Transverse colon (tissue), 4 donors: ENCODE results near the gene MEIKIN. TPM values are rescaled to one million over a fixed set of nuclear protein-coding genes. Genes with fewer than 3 reads are reported as not detected.

Experiments
- DNase-seq: peaks from one replicate; pipeline ENCODE4 v3.0.0-alpha.2; 2019
- H3K27ac ChIP-seq, 4 donors: fragments of 200-600 bp; sonication (generic); 2 replicates each; pipeline ENCODE4 v1.5.1; 2016 to 2018; ENCODE audit warnings: inconsistent platforms in 4 of 4
- H3K27me3 ChIP-seq: fragments of 200-600 bp; sonication (generic); 2 replicates; pipeline ENCODE4 v1.5.1; 2017; ENCODE audit warnings: inconsistent platforms
- H3K36me3 ChIP-seq, 4 donors: fragments of 200-600 bp; sonication (generic); 2 replicates each; pipeline ENCODE4 v1.5.1; 2017 to 2019; ENCODE audit warnings: inconsistent platforms in 4 of 4
- H3K4me1 ChIP-seq, 4 donors: fragments of 200-600 bp; sonication (generic); 2 replicates each; pipeline ENCODE4 v1.5.1; 2017 to 2020; ENCODE audit warnings: inconsistent platforms in 4 of 4
- H3K4me3 ChIP-seq, 4 donors: fragments of 200-600 bp; sonication (generic); 1 replicate in 1 of 4; 2 replicates in 3 of 4; pipeline versions ENCODE4 v1.5.1 to v1.6.1; 2017 to 2019; ENCODE audit warnings: inconsistent platforms in 4 of 4
- H3K9me3 ChIP-seq, 2 donors: fragments of 200-600 bp; sonication (generic); 2 replicates each; pipeline ENCODE4 v1.5.1; 2017 to 2019; ENCODE audit warnings: inconsistent platforms in 2 of 2
- CTCF ChIP-seq, 5 experiments: fragments of 200-600 bp in 3 of 5; fragments of 450-650 bp in 2 of 5; sonication (generic) in 3 of 5; IDR thresholded peaks; 1 replicate in 2 of 5; 2 replicates in 3 of 5; pipeline ENCODE4 v1.5.1; 2016 to 2017; ENCODE audit warnings: antibody characterized with exemption in 5 of 5, inconsistent platforms in 3 of 5, mild to moderate bottlenecking in 2 of 5, moderate library complexity in 1 of 5
- EP300 ChIP-seq: sonication (generic); formaldehyde crosslinking; IDR thresholded peaks from one replicate; pipeline ENCODE4 v1.6.1; 2017; ENCODE audit warnings: antibody characterized with exemption, low read depth
- POLR2A ChIP-seq: fragments of 450-650 bp; IDR thresholded peaks from one replicate; pipeline ENCODE4 v1.6.1; 2016; ENCODE audit warnings: antibody characterized with exemption, mild to moderate bottlenecking, moderate library complexity
- POLR2AphosphoS5 ChIP-seq, 3 donors: sonication (generic); formaldehyde crosslinking; IDR thresholded peaks; one replicate each; pipeline ENCODE4 v1.6.1; 2016; ENCODE audit warnings: antibody characterized with exemption in 3 of 3
- WGBS, 2 donors: methylation state at CpG; one replicate each; pipeline ENCODE4 v1.1.5; 2018; ENCODE audit warnings: low coverage in 1 of 2; 5-methylcytosine and 5-hydroxymethylcytosine counted together
- in situ Hi-C, 4 donors: fragments of 200-750 bp; cut with MboI; loops; one replicate each; pipeline versions ENCODE4 v1.15.0 to v1.15.1; 2017; ENCODE audit warnings: low sequenced_read_pairs in 3 of 4, low pct_ligation_motif_present in 1 of 4, low pct_unique_long_range_greater_than_20kb in 1 of 4
- intact Hi-C: fragments of 100-400 bp; cut with DNase I; formaldehyde crosslinking; loops from one replicate; pipeline ENCODE4 v1.15.1; 2023; ENCODE audit warnings: low total_unique reads
- total RNA-seq, 4 donors: library from RNA; depleted of rRNA; stranded (reverse); fragments of >200 nt; gene quantifications; one replicate each; pipeline ENCODE4 v1.1.0, GENCODE V29; 2016

The MEIKIN gene
- total RNA-seq, 4 donors from 2014 or later: not detected

GRCh38 chr5:131965826-131966415, 20.5 kb upstream of the MEIKIN start:
- no peak overlapping the region for H3K4me3 ChIP-seq
- no peaks in the 10 kb centered on the region for H3K9me3 ChIP-seq
- no peak for TF ChIP-seq CTCF (IDR thresholded peaks at IDR 0.05)
- no peak for TF ChIP-seq EP300
- no peak for TF ChIP-seq POLR2A
- TF ChIP-seq POLR2AphosphoS5 (IDR thresholded peaks at IDR 0.05): no peak
- 77 to 87% methylated on average over 2 to 6 of the region's 6 CpGs for WGBS, 2 donors
- intact Hi-C loops: no loop called here
- no peak overlapping the region for H3K27ac ChIP-seq
- no peaks in the 10 kb centered on the region for H3K27me3 ChIP-seq
- in situ Hi-C loops: no loop called here
- no peaks in the 10 kb centered on the region for H3K4me1 ChIP-seq
- no peak for DNase-seq
- H3K36me3 ChIP-seq: no peaks in the 10 kb centered on the region

GRCh38 chr5:131959906-131960305, 14.4 kb upstream of the MEIKIN start:
- 79% methylated on average over 3 of the region's 3 CpGs; no CpG with 5 or more reads in 1 of the 2 donors for WGBS, 2 donors
- H3K36me3 ChIP-seq: no peaks in the 10 kb centered on the region
- no peak for DNase-seq
- in situ Hi-C loops: no loop called here
- no peaks in the 10 kb centered on the region for H3K4me1 ChIP-seq
- H3K4me3 ChIP-seq: no peak overlapping the region
- no peak for TF ChIP-seq CTCF (IDR thresholded peaks at IDR 0.05)
- TF ChIP-seq EP300: no peak
- TF ChIP-seq POLR2A: no peak
- no peak for TF ChIP-seq POLR2AphosphoS5 (IDR thresholded peaks at IDR 0.05)
- no peak overlapping the region for H3K27ac ChIP-seq
- H3K9me3 ChIP-seq: no peaks in the 10 kb centered on the region
- no peaks in the 10 kb centered on the region for H3K27me3 ChIP-seq
- intact Hi-C loops: no loop called here

- WGBS, 2 donors: 72 to 87% methylated on average over 3 to 5 of the region's 5 CpGs
- Histone ChIP-seq H3K9me3 (no peaks in the 10 kb centered on the region), H3K4me3 (no peak overlapping the region), H3K27ac (no peak overlapping the region), H3K4me1 (no peaks in the 10 kb centered on the region), H3K27me3 (no peaks in the 10 kb centered on the region), H3K36me3 (no peaks in the 10 kb centered on the region)
- in situ Hi-C loops: no loop called here
- TF ChIP-seq POLR2AphosphoS5 (IDR thresholded peaks at IDR 0.05) (no peak), CTCF (IDR thresholded peaks at IDR 0.05) (no peak), POLR2A (no peak), EP300 (no peak)
- DNase-seq: no peak
- intact Hi-C loops: no loop called here
These were observed 13.7 kb upstream of the MEIKIN start for GRCh38 chr5:131959136-131959535.

GRCh38 chr5:131957721-131958441, 12.4 kb upstream of the MEIKIN start:
- no peak overlapping the region for H3K27ac ChIP-seq
- no peaks in the 10 kb centered on the region for H3K4me1 ChIP-seq
- no peaks in the 10 kb centered on the region for H3K9me3 ChIP-seq
- 74 to 86% methylated on average over 5 to 8 of the region's 8 CpGs for WGBS, 2 donors
- TF ChIP-seq POLR2AphosphoS5 (IDR thresholded peaks at IDR 0.05) (no peak), EP300 (no peak), POLR2A (no peak), CTCF (IDR thresholded peaks at IDR 0.05) (no peak)
- H3K36me3 ChIP-seq: no peaks in the 10 kb centered on the region
- intact Hi-C loops (no loop called here), in situ Hi-C loops (no loop called here)
- H3K4me3 ChIP-seq: no peak overlapping the region
- DNase-seq: no peak
- H3K27me3 ChIP-seq: no peaks in the 10 kb centered on the region
